ENCODE results near the gene CHD5.

Gene CHD5

GRCh38 chr1:6180268-6180706 is at the start of gene CHD5:
CHD5 (minus strand) TSS chr1:6180321; CDS start chr1:6180023, 298 bp downstream.
- TF ChIP-seq ZNF70 (CRISPR knock-in tag; IDR thresholded peaks at IDR 0.05) = no peak
- TF ChIP-seq CSRNP3 (CRISPR knock-in tag; IDR thresholded peaks at IDR 0.05) = no peak
- TF ChIP-seq OSR1 (CRISPR knock-in tag; IDR thresholded peaks at IDR 0.05) = no peak
- no peak for TF ChIP-seq ZC3H10 (CRISPR knock-in tag; IDR thresholded peaks at IDR 0.05)
- no peak for TF ChIP-seq CSDC2 (CRISPR knock-in tag; IDR thresholded peaks at IDR 0.05)
- no peak for ATAC-seq

GRCh38 chr1:6225651-6226050 is 45.5 kb upstream of the CHD5 start:
- TF ChIP-seq ZNF565 (CRISPR knock-in tag; conservative IDR thresholded peaks at IDR 0.05; ENCODE audit: low read depth) (no peak), PATZ1 (CRISPR knock-in tag; IDR thresholded peaks at IDR 0.05; ENCODE audit: borderline replicate concordance) (no peak), GLIS3 (CRISPR knock-in tag; IDR thresholded peaks at IDR 0.05) (no peak)
- no peak for ATAC-seq

GRCh38 chr1:6224718-6225117 is 44.6 kb upstream of the CHD5 start:
- no peak for TF ChIP-seq ESRRG (CRISPR knock-in tag; IDR thresholded peaks at IDR 0.05)
- no peak for TF ChIP-seq CSRNP3 (CRISPR knock-in tag; IDR thresholded peaks at IDR 0.05)
- no peak for TF ChIP-seq CREB5 (CRISPR knock-in tag; IDR thresholded peaks at IDR 0.05; ENCODE audit: low read depth)
- TF ChIP-seq GLIS3 (CRISPR knock-in tag; IDR thresholded peaks at IDR 0.05) = no peak
- TF ChIP-seq BACH2 (CRISPR knock-in tag; IDR thresholded peaks at IDR 0.05; ENCODE audit: borderline replicate concordance) = no peak
- TF ChIP-seq CSDC2 (CRISPR knock-in tag; IDR thresholded peaks at IDR 0.05) = no peak
- no peak for TF ChIP-seq RARB (CRISPR knock-in tag; IDR thresholded peaks at IDR 0.05)
- TF ChIP-seq OSR1 (CRISPR knock-in tag; IDR thresholded peaks at IDR 0.05) = no peak
- no peak for TF ChIP-seq ISL1 (CRISPR knock-in tag; IDR thresholded peaks at IDR 0.05)
- TF ChIP-seq TSHZ2 (CRISPR knock-in tag; IDR thresholded peaks at IDR 0.05) = no peak
- no peak for TF ChIP-seq ZFP30 (CRISPR knock-in tag; IDR thresholded peaks at IDR 0.05)
- no peak for ATAC-seq

- ATAC-seq = no peak
- no peak for TF ChIP-seq ZNF8 (CRISPR knock-in tag; IDR thresholded peaks at IDR 0.05)
- no peak for TF ChIP-seq CSRNP3 (CRISPR knock-in tag; IDR thresholded peaks at IDR 0.05)
- TF ChIP-seq PATZ1 (CRISPR knock-in tag; IDR thresholded peaks at IDR 0.05; ENCODE audit: borderline replicate concordance) = no peak
- TF ChIP-seq TCF4 (CRISPR knock-in tag; IDR thresholded peaks at IDR 0.05; ENCODE audit: borderline replicate concordance) = no peak
- TF ChIP-seq ESRRG (CRISPR knock-in tag; IDR thresholded peaks at IDR 0.05) = no peak
- TF ChIP-seq SNAI2 (CRISPR knock-in tag; IDR thresholded peaks at IDR 0.05) = no peak
- TF ChIP-seq TSHZ2 (CRISPR knock-in tag; IDR thresholded peaks at IDR 0.05) = no peak
- TF ChIP-seq ZFP3 (CRISPR knock-in tag; IDR thresholded peaks at IDR 0.05) = no peak
- no peak for TF ChIP-seq ZNF70 (CRISPR knock-in tag; IDR thresholded peaks at IDR 0.05)
- TF ChIP-seq PPARA (CRISPR knock-in tag; IDR thresholded peaks at IDR 0.05; ENCODE audit: borderline replicate concordance) = no peak
Measured at GRCh38 chr1:6223617-6224016, 43.5 kb upstream of the CHD5 start.

All from SK-N-SH treated with all-trans-retinoic acid at 6 μM for 48 hours (cell line).